HG03103 (cell line): Measurements from ENCODE around the gene ONECUT1.

Source experiments
- ATAC-seq: cut with Tn5 transposase; IDR thresholded peaks from one replicate; pipeline ENCODE4 v1.9.1; 2021; ENCODE audit warnings: low read depth; ENCODE audit not compliant: unreplicated experiment

The ONECUT1 gene

GRCh38 chr15:52734329-52734728, 55.8 kb downstream of the ONECUT1 start:
- ATAC-seq: no peak

GRCh38 chr15:52733696-52734255, 56.4 kb downstream of the ONECUT1 start:
- no peak for ATAC-seq

- ATAC-seq: no peak
Observed at GRCh38 chr15:52733088-52733487, 57.0 kb downstream of the ONECUT1 start.

- no peak for ATAC-seq
Observed at GRCh38 chr15:52732551-52732950, 57.6 kb downstream of the ONECUT1 start.

- ATAC-seq: no peak
Observed at GRCh38 chr15:52731732-52732470, 58.2 kb downstream of the ONECUT1 start.

- ATAC-seq: no peak
Observed at GRCh38 chr15:52731004-52731403, 59.1 kb downstream of the ONECUT1 start.

- no peak for ATAC-seq
Observed at GRCh38 chr15:52730594-52730993, 59.5 kb downstream of the ONECUT1 start.

- no peak for ATAC-seq
Observed at GRCh38 chr15:52730173-52730572, 60.0 kb downstream of the ONECUT1 start.

GRCh38 chr15:52728899-52729298, 61.2 kb downstream of the ONECUT1 start:
- ATAC-seq: no peak

GRCh38 chr15:52727815-52728214, 62.3 kb downstream of the ONECUT1 start:
- no peak for ATAC-seq

GRCh38 chr15:52726195-52726594, 63.9 kb downstream of the ONECUT1 start:
- ATAC-seq: no peak

- no peak for ATAC-seq
Observed at GRCh38 chr15:52718551-52718950, 71.6 kb downstream of the ONECUT1 start.

GRCh38 chr15:52717924-52718323, 72.2 kb downstream of the ONECUT1 start:
- ATAC-seq: no peak

GRCh38 chr15:52717481-52717880, 72.7 kb downstream of the ONECUT1 start:
- ATAC-seq: no peak

GRCh38 chr15:52716536-52716935, 73.6 kb downstream of the ONECUT1 start:
- no peak for ATAC-seq

GRCh38 chr15:52715411-52715810, 74.7 kb downstream of the ONECUT1 start:
- no peak for ATAC-seq

GRCh38 chr15:52714968-52715367, 75.2 kb downstream of the ONECUT1 start:
- ATAC-seq: no peak

GRCh38 chr15:52710708-52711389, 79.3 kb downstream of the ONECUT1 start:
- no peak for ATAC-seq

- peak; percentile 40 for ATAC-seq
Observed at GRCh38 chr15:52710050-52710707, 80.0 kb downstream of the ONECUT1 start.

- peak; percentile 91 for ATAC-seq
Observed at GRCh38 chr15:52709187-52709981, 80.8 kb downstream of the ONECUT1 start.
